GM21381 (cell line): ENCODE measurements around the gene GALNT10.
"Not testable (repeated sequence)": the region's sequence is repeated elsewhere in the genome, so short reads cannot be mapped to it uniquely, and the experiment has no call there.

ENCODE experiments used
- ATAC-seq: cut with Tn5 transposase; IDR thresholded peaks from one replicate; pipeline ENCODE4 v1.9.1; 2021; ENCODE audit warnings: mild to moderate bottlenecking, moderate library complexity; ENCODE audit not compliant: unreplicated experiment

Gene GALNT10, protein sequence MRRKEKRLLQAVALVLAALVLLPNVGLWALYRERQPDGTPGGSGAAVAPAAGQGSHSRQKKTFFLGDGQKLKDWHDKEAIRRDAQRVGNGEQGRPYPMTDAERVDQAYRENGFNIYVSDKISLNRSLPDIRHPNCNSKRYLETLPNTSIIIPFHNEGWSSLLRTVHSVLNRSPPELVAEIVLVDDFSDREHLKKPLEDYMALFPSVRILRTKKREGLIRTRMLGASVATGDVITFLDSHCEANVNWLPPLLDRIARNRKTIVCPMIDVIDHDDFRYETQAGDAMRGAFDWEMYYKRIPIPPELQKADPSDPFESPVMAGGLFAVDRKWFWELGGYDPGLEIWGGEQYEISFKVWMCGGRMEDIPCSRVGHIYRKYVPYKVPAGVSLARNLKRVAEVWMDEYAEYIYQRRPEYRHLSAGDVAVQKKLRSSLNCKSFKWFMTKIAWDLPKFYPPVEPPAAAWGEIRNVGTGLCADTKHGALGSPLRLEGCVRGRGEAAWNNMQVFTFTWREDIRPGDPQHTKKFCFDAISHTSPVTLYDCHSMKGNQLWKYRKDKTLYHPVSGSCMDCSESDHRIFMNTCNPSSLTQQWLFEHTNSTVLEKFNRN

DNA sequence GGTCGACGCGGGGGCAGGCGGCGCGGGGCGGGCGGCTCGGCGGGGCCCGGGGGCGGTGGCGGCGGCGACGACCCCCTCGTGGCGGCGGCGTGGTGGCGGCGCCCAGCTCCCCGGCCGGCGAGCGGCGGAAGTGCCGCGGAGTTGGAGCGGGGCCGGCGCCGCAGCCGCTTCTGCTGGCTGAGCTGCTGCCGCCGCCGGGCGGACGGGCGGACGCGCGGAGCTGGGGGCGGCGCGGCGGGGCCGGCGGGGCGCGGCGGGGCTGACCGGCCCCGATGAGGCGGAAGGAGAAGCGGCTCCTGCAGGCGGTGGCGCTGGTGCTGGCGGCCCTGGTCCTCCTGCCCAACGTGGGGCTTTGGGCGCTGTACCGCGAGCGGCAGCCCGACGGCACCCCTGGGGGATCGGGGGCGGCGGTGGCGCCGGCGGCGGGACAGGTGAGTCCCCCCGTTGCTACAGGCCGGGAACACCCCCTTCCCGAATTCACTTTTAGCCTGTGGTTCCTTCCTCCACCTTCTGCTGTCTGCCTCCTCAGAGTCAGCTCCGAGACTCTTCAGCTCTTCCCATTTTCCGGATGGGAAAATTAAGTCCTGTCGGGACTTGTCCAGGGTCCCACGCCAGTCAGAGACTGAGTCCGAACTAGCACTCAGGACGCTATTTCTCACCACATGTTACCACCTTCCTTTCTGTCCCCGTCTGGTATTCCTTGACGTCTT is at the start of gene GALNT10:
TSS of gene GALNT10 (plus strand) at position 139 of the 710 bp plus-strand sequence. CDS start at position 273, 134 bp downstream.
- ATAC-seq, result peak; percentile 70

DNA sequence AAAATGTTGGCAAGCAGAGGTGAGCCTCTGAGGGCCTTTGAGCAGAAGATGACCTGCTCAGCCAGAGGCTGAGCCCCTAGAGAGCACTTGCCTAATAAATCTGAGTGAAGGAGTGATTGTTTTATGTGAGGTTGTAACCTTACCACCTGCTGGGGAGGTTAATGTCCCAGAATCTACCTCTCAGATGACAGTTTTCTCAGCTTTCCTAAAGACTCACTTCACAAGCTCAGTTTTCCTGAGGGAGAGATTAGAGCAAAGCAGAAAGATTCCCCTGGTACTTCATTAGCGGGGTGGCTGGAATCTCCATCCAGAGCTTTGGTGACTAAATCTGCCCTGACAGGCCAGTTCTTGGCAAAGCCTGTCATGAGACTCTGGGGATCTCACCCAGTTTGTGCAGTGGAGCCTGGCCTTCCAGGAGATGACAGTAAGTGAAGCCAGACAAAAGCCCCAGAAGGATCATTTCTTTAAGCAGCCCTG is 48.8 kb upstream of the GALNT10 start:
- ATAC-seq, result no peak

DNA sequence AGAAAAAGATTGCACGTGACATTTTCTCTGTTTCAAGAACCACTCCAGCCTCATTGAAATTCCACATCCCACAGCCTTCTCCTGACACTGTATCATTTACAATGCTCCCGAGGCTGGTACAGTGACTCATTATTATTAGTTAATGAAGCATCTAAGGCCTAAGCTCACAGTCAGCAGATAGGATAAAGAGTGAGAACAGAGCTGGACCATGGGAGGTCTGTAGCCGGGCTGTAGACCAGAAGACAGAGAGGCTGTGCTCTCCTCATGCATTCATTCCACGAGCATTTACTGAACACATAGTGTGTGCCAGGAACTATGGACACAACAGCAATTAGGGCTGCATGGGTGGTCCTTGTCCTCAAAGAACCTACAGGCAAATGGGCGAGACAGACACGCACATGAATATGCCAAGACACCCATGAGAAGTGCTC is 47.3 kb upstream of the GALNT10 start:
- no peak for ATAC-seq

DNA sequence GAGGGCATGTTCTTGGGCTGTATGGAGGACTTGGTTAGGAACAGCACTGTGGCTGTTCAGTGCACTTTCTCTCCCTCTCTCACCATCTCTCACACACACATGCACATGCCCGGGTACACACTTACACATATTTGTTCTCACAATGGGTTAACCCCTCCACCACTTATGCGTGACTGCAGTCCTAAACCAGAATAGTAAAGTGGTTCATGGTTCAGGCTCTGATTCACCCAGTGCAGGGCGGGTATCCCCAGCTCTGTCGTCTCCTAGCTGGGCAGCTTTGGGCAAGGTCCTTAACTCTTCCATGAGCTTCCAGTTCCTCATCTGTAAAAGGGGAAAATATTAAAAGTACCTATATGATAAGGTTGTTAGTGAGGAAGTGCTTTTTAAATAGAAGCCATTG is 45.3 kb upstream of the GALNT10 start:
- ATAC-seq, result no peak

DNA sequence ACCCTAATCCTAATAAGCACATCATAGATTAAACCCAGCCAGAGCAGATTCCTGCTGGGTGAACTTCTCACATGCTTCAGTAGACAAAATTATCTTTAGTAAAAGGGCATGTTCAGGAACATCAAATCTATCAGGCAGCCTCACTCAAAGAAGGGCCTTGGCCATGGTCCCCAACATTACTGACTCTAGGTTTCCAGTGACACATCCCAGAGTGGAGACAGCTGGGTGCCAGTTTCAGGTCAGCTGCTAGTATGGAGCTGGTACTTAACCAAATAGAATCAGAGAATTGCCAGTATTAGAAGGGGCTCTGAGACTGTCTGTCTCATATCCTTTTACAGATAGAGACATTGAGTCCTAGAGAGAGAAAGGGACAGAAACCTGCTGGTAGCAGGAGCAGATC is 44.1 kb upstream of the GALNT10 start:
- ATAC-seq, result no peak

DNA sequence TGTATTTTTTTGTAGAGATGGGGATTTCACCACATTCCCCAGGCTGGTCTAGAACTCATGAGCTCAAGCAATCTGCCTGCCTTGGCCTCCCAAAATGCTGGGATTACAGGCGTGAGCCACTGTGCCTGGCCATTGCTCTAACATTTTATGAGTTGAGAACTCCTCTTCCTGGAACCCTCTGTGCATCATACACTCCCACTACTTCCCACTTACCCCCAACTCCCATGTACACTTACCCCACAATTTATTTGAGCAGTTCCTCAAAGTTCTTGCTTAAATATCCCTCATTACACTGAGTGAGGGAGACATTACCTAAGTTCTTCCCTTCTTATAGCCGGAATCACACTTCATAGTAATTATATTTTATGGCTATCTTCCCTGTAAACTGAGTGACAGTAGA is 42.9 kb upstream of the GALNT10 start:
- ATAC-seq, result no peak

DNA sequence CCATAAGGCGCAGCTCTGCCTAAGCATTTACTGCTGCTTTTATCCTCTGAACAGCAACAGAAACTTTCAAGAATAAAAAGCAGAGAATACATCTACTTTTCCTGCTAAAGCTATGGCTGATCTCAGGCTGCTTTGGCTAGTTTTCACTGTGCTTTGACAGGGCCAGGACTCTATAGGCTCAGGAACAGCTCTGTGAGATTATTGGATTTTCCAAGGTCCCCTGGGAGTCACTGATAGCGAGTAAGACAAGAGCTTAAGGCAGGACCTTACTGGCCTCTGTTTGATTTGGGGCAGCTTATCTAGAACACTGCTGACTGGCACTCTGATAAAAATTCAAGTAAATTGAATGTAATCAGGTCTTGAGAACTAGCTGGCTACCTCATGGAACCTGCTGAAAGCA is 40.1 kb upstream of the GALNT10 start:
- not testable (repeated sequence) for ATAC-seq

DNA sequence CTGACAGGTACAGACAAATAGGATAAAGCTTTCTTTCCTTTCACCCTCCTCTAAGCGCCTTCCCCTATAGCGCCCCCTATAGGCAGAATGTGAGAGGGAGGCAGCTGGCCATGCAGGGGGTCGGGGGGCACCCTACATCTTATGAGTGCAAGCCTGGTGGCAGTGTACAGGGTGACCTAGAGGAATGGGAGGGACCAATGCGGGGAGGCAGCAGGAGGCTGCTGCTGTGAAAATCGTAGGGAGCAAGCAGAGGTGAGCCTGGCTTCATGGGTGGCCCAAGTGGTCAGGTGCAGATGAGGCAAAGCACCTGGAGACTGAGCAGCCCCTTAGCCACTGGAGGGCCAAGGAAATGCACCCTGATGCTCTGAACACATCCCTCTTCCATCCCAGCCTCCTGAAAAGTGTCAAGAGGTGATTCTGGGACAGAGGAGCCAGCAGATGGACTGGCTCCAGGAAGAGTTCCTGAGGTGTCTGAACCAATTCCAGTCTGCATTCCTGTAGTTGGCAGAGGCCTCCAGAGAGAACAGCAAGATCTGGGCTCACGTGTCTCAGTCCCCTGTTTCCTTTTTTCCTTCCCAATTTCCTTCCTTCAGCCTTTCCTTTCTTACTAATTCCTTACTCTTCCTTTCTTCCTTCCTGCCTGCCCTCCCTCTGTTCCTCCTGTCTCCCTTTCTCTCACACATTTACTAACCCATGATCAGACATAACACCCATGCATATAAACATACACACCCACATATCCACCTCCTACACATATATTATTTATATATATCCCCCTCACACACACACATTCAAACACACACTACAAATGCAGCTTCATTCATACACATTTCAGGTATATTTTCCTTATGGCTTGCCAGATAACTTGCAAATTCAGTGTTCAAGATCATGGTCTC is 32.8 kb upstream of the GALNT10 start:
- ATAC-seq, result no peak

DNA sequence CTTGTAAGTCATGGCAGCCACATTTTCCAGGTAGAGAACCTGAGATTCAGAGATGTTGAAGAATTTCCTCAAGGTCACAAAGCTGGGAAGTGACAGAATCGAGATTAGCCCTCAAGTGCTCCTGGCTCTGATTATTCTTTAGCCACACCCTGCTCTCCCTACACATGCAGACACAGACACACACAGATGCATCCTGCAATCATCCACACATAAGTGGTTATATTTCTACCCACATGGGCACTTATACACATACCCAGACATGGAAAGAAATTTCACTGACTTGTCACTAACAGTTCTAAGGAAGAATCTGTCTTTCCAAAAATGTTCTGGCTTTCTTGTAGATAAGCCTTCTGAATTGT is 32.2 kb upstream of the GALNT10 start:
- ATAC-seq, result no peak

DNA sequence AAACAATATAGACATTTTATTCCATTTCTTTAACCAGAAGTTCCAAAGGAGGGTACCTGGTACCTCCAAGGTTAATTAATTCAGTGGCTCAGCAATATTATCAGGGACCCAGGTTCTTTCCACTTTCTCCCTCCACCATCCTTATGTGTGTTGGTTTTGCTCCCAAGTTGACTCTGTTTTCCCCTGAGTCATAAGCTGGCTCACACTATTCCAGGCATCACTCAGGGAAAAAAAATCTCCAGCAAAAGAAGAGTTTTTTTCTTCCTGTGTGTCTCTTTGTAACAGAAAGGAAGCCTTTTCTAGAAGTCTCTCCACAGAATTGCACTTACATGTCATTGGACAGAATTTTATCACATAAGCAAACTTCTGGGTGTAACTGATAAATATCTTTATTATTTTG is 31.2 kb upstream of the GALNT10 start:
- no peak for ATAC-seq

DNA sequence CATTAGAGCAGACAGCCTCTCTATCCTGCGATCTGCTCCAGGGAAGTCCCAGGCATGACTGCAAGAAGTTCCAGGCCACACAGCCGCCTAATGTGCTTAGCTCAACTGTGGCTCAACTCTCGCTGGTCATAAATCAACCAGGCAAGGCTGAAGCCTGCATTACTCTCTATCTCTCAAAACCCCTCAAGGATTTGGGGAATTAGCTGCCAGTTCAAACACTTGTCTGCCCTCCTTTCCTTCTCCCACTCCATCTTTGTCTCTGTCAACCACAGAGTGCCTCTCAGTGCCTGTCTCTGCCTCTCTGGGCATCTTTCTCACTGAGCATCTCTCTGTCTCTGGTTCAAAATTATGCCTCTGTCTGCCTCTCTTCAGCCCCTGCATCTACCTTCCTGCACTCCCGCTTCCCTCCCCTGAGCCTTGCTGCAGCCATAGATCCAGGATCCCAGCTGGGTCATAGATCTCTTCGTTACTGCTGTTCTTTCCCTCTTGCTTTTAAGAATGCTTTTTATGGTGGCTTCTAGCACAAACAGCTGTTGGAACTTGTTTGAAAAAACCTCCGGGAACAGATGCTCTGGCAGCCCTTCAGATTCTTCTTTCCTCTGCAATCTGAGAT is 27.9 kb upstream of the GALNT10 start:
- ATAC-seq, result no peak

DNA sequence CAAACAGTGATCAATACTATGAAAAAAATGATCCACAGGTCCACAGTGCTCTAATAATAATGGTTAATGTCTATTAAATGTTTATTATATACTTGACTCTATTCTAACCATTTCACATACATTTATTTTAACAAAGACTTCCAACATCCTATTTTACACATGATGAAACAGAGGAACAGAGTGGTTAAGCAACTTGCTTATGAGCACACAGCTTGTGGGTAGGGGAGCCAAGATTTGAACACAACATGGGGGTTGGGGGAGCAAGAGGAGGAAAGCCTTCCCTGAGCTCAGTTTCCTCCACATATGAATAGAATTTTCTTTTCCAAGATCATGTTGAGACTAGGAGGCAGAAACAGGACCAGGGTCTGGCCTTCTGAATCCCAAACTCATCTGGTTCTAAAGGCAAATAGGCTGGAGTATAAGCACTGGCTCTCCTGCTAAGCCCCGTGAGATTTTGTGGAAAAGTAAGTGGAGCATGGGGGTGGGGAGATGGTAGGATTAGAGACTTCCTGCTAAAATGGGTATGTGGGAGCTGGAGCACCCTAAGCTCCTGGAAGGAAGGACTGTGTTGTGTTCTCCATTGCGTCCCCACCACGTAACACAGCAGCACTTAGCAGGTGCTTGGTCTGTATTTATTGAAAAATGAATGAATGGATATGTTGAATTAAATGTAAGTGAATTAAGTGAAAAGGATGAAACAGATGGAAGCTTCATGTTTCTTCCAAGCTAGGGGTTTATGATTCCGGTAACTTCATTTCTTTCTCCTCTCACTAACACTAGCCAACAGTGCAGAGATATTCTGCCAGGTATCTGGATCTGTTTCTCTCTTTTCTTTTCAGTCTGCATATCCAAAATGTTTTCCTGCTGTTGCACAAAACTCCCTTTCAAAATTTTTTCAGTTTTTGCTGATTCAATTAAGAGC is 26.9 kb upstream of the GALNT10 start:
- ATAC-seq, result no peak

DNA sequence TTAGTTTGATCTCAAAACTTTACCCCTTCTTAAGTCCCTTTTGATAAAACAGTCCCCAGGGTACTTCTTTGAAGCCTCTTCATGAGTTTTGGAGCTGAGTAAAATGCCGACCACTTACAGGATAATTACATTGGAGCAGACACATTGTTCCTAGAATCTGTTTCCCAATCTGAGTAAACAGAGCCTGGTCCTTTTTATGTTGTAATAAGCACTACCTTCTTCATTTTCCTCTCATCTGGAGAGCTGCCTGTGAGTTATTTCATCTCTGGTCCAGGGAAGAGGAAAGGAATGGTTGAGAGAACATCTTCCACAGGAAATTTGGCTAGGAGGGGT is 26.3 kb upstream of the GALNT10 start:
- no peak for ATAC-seq

DNA sequence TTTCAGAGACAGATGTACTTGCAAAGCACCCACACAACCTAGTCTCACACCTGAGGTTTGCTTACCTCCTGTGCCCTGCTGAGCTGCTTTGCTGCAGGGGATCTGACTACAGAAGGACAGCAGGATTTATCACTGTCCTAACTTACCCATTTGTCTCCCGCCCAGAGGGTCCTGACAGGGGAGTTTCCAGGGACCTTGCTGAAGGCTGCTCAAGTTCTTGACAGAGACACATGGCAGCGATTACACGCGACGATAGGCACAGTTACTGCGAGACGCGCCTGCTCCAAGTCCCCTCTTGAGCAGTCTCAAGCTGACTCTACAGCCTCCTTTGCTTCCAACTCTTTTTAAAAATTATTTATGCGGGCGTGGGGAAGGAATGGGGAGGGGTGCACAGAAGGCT is 24.6 kb upstream of the GALNT10 start:
- ATAC-seq, result no peak

DNA sequence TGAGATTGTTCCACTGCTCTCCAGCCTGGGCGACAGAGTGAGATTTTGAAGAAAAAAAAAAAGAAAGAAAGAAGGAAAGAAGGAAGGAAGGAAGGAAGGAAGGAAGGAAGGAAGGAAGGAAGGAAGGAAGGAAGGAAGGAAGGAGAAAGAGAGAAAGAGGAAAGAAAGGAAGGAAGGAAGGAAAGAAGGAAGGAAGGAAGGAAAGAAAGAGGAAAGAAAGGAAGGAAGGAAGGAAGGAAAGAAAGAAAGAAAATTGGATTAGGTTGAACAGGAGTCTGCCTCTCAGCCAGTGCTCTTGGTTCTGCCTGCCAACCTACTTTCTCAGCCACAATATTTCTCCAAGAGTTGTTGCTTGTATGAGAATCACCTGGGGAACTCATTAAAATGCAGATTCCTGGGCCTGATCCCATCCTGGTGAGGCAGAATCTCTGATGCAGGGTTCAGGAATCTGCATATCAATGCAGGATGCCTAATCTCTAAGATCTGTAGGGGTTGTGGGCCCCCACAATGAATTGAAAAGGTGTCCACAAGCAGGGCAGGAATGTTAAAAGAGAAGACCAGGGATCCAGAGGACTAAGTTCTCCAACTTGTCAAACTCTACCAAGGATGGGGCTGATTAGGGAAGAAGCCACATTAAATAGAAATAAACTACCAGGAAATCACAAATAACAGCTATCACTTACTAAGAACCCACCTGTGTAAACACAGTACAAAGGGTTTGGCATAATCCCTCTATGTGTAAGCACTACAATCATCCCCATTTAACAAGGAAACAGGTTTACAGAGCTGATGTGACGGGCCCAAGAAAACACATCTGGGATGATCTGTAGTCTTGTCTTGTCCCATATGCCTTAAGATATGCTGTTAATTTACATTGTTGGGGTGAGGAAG is 23.4 kb upstream of the GALNT10 start:
- ATAC-seq, result no peak

DNA sequence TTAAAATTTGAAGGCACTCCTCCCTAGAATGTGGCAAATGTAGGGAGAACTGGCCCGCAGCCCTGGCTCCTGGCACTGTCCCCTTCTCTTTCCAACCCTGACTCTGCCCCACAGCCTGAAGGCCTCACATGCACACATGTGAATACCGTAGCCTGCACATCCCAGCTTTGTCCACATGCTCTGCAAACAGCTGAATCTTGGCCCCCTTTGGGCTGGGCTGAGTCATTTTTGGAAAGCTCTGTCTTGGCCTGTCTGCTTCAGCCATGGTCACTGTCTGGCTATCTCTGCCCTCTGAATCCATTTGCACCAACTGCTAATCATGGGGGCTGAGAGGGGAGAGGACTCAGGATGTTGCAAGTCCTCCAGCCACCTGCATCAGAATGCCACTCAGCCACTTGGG is 22.1 kb upstream of the GALNT10 start:
- no peak for ATAC-seq

DNA sequence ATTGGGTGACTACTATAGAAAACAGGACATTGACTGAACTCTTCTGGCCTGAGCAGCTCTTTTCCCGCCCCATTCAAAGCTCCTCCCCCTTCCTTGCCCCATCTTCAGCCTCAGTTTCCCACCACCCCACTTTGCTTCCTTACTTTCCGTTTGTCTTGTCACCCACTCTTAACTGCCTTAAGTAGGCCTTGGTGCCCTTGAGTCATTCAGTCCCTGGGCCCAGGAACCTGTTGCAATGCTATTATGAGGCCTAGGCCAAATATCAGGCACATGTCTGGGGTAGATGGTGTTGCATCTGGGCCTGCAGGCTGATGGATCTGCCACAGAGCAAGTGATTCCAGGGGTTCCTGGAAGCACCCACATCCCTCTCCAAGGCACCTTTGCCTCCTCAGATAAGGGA is 17.7 kb upstream of the GALNT10 start:
- ATAC-seq, result no peak

DNA sequence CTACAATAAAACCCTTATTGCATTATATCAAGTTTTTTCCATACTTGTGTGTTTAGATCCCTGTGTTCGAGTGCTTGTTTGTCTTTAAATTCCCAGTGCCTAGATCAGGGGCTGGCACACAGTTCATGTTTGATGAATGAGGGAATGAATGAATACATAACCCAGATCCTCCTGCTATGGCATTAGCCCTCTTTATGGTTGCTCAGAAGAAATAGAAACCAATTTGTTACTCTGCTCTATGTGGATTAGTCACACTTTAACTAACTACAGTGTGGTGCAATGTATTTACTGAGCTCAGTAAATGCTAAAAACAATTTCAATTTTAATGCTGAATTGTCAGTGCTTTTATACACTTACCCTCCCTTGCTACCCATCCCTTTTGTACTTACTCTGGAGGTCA is 16.4 kb upstream of the GALNT10 start:
- ATAC-seq, result no peak

DNA sequence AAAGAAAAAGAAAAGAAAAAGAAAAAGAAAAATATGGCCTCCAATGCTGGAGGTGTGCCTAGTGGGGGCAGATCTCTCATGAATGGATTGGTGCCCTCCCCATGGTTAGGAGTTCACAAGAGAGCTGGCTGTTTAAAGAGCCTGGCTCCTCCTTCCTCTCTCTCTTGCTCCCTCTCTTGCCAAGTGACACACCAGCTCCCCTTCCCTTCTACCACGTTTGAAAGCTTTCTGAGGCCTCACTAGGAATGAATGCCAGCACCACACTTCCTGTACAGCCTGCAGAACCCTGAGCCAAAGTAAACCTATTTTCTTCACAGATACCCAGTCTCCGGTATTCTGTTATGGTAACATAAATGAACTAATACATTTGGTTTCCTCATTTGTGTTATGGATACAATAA is 14.4 kb upstream of the GALNT10 start:
- no peak for ATAC-seq
